Measurements from ENCODE around the gene FUT1. TPM values are rescaled to one million over a fixed set of nuclear protein-coding genes. Genes with fewer than 3 reads are reported as not detected.

The FUT1 gene
- total and polyA plus RNA-seq, 4 donors = 0.48 to 6.8 (median 1.0) TPM

- peak overlapping the region; percentile 23 to 62 (median 31) for H3K4me3 ChIP-seq (ENCODE audit: low read depth in 1 of 3, low read length in 3 of 3)
- H3K4me1 ChIP-seq (ENCODE audit: control insufficient read depth in 4 of 4, insufficient read depth in 4 of 4, low read length in 3 of 4) = peaks cover 7 to 27% (median 16%) of the 10 kb centered on the region in 4 donors
- peak overlapping the region; percentile 42 to 69 for H3K27ac ChIP-seq (ENCODE audit: low read depth in 1 of 2, low read length in 2 of 2)
- H3K9ac ChIP-seq (ENCODE audit: low read depth in 1 of 2, low read length in 2 of 2) = peak overlapping the region; percentile 60 to 75
- WGBS = 88% methylated on average over 9 of the region's 9 CpGs
- H3K9me3 ChIP-seq (ENCODE audit: control insufficient read depth in 4 of 4, low read length in 3 of 4) = no peaks in the 10 kb centered on the region
- H3K27me3 ChIP-seq (ENCODE audit: control insufficient read depth in 4 of 4, insufficient read depth in 4 of 4, low read length in 3 of 4) = no peaks in the 10 kb centered on the region
- no peak for DNase-seq (ENCODE audit: low spot score)
- TF ChIP-seq, protein P1, sequence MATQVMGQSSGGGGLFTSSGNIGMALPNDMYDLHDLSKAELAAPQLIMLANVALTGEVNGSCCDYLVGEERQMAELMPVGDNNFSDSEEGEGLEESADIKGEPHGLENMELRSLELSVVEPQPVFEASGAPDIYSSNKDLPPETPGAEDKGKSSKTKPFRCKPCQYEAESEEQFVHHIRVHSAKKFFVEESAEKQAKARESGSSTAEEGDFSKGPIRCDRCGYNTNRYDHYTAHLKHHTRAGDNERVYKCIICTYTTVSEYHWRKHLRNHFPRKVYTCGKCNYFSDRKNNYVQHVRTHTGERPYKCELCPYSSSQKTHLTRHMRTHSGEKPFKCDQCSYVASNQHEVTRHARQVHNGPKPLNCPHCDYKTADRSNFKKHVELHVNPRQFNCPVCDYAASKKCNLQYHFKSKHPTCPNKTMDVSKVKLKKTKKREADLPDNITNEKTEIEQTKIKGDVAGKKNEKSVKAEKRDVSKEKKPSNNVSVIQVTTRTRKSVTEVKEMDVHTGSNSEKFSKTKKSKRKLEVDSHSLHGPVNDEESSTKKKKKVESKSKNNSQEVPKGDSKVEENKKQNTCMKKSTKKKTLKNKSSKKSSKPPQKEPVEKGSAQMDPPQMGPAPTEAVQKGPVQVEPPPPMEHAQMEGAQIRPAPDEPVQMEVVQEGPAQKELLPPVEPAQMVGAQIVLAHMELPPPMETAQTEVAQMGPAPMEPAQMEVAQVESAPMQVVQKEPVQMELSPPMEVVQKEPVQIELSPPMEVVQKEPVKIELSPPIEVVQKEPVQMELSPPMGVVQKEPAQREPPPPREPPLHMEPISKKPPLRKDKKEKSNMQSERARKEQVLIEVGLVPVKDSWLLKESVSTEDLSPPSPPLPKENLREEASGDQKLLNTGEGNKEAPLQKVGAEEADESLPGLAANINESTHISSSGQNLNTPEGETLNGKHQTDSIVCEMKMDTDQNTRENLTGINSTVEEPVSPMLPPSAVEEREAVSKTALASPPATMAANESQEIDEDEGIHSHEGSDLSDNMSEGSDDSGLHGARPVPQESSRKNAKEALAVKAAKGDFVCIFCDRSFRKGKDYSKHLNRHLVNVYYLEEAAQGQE (IDR thresholded peaks at IDR 0.05) = no peak
- TF ChIP-seq RAD21 (IDR thresholded peaks at IDR 0.05) (no peak), SP1 (IDR thresholded peaks at IDR 0.05) (no peak)
- H3K36me3 ChIP-seq (ENCODE audit: control insufficient read depth in 4 of 4, insufficient read depth in 3 of 4, low read depth in 1 of 4, low read length in 3 of 4) = no peaks in the 10 kb centered on the region
These were observed 4.2 kb upstream of the FUT1 start for GRCh38 chr19:48756686-48757085.

GRCh38 chr19:48756212-48756611 is 3.8 kb upstream of the FUT1 start:
- Histone ChIP-seq H3K4me1 (ENCODE audit: control insufficient read depth in 4 of 4, insufficient read depth in 4 of 4, low read length in 3 of 4) (peaks cover 7 to 27% (median 16%) of the 10 kb centered on the region in 4 donors), H3K27ac (ENCODE audit: low read depth in 1 of 2, low read length in 2 of 2) (peak overlapping the region; percentile 42 to 69), H3K9me3 (ENCODE audit: control insufficient read depth in 4 of 4, low read length in 3 of 4) (no peaks in the 10 kb centered on the region), H3K4me3 (ENCODE audit: low read depth in 1 of 3, low read length in 3 of 3) (peak overlapping the region; percentile 31 to 62 (median 53)), H3K27me3 (ENCODE audit: control insufficient read depth in 4 of 4, insufficient read depth in 4 of 4, low read length in 3 of 4) (no peaks in the 10 kb centered on the region), H3K9ac (ENCODE audit: low read depth in 1 of 2, low read length in 2 of 2) (peak overlapping the region; percentile 41 to 56), H3K36me3 (ENCODE audit: control insufficient read depth in 4 of 4, insufficient read depth in 3 of 4, low read depth in 1 of 4, low read length in 3 of 4) (no peaks in the 10 kb centered on the region)
- DNase-seq (ENCODE audit: low spot score) = no peak
- WGBS = 79% methylated on average over 11 of the region's 11 CpGs
- no peak for TF ChIP-seq NR2F2 (IDR thresholded peaks at IDR 0.05)
- TF ChIP-seq FOXA2 (IDR thresholded peaks at IDR 0.05) = no peak
- no peak for TF ChIP-seq SP1 (IDR thresholded peaks at IDR 0.05)
- TF ChIP-seq MAX (IDR thresholded peaks at IDR 0.05) = no peak
- TF ChIP-seq HNF4A (conservative IDR thresholded peaks at IDR 0.05) = no peak

DNA sequence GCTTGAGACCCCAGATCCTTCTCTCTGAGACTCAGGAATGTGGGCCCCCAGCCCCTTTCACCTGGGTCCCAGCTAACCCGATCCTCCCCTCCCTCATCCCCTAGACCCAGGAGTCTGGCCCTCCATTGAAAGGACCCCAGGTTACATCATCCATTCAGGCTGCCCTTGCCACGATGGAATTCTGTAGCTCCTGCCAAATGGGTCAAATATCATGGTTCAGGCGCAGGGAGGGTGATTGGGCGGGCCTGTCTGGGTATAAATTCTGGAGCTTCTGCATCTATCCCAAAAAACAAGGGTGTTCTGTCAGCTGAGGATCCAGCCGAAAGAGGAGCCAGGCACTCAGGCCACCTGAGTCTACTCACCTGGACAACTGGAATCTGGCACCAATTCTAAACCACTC is 3.3 kb upstream of the FUT1 start:
- Histone ChIP-seq H3K4me3 (ENCODE audit: low read depth in 1 of 3, low read length in 3 of 3) (peak overlapping the region; percentile 31 to 62 (median 53)), H3K36me3 (ENCODE audit: control insufficient read depth in 4 of 4, insufficient read depth in 3 of 4, low read depth in 1 of 4, low read length in 3 of 4) (no peaks in the 10 kb centered on the region), H3K9ac (ENCODE audit: low read depth in 1 of 2, low read length in 2 of 2) (peak overlapping the region; percentile 41 to 56), H3K9me3 (ENCODE audit: control insufficient read depth in 4 of 4, low read length in 3 of 4) (no peaks in the 10 kb centered on the region), H3K27ac (ENCODE audit: low read depth in 1 of 2, low read length in 2 of 2) (peak overlapping the region; percentile 42 to 69), H3K4me1 (ENCODE audit: control insufficient read depth in 4 of 4, insufficient read depth in 4 of 4, low read length in 3 of 4) (peaks cover 7 to 27% (median 16%) of the 10 kb centered on the region in 4 donors), H3K27me3 (ENCODE audit: control insufficient read depth in 4 of 4, insufficient read depth in 4 of 4, low read length in 3 of 4) (no peaks in the 10 kb centered on the region)
- WGBS = 31% methylated on average over 5 of the region's 5 CpGs
- TF ChIP-seq GABPA (IDR thresholded peaks at IDR 0.05 in 1 of 2, conservative IDR thresholded peaks at IDR 0.05 in 1 of 2) (no peak), NR2F2 (IDR thresholded peaks at IDR 0.05) (no peak), RXRA (IDR thresholded peaks at IDR 0.05) (peak; percentile 85 to 89), RAD21 (IDR thresholded peaks at IDR 0.05) (peak; percentile 8 to 38), TAF1 (conservative IDR thresholded peaks at IDR 0.05) (peak; percentile 92), JUND (IDR thresholded peaks at IDR 0.05) (no peak), EGR1 (IDR thresholded peaks at IDR 0.05; ENCODE audit: low read depth in 2 of 2) (no peak), YY1 (IDR thresholded peaks at IDR 0.05) (peak; percentile 59), FOXA1 (IDR thresholded peaks at IDR 0.05) (no peak), SP1 (IDR thresholded peaks at IDR 0.05) (peak; percentile 48), HNF4A (conservative IDR thresholded peaks at IDR 0.05) (peak; percentile 38 to 55)
- TF ChIP-seq, protein P2, sequence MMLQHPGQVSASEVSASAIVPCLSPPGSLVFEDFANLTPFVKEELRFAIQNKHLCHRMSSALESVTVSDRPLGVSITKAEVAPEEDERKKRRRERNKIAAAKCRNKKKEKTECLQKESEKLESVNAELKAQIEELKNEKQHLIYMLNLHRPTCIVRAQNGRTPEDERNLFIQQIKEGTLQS (IDR thresholded peaks at IDR 0.05) = peak; percentile 79
- TF ChIP-seq, protein P1 (IDR thresholded peaks at IDR 0.05) = peak; percentile 83
- TF ChIP-seq, protein P3, sequence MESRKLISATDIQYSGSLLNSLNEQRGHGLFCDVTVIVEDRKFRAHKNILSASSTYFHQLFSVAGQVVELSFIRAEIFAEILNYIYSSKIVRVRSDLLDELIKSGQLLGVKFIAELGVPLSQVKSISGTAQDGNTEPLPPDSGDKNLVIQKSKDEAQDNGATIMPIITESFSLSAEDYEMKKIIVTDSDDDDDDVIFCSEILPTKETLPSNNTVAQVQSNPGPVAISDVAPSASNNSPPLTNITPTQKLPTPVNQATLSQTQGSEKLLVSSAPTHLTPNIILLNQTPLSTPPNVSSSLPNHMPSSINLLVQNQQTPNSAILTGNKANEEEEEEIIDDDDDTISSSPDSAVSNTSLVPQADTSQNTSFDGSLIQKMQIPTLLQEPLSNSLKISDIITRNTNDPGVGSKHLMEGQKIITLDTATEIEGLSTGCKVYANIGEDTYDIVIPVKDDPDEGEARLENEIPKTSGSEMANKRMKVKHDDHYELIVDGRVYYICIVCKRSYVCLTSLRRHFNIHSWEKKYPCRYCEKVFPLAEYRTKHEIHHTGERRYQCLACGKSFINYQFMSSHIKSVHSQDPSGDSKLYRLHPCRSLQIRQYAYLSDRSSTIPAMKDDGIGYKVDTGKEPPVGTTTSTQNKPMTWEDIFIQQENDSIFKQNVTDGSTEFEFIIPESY (IDR thresholded peaks at IDR 0.05) = peak; percentile 34
- DNase-seq (ENCODE audit: low spot score) = no peak

All from liver (tissue), 9 donors.